Stomach smooth muscle (tissue), 2 donors: ENCODE measurements around the gene CRTAC1.

Experiments used
- H3K27ac ChIP-seq: one replicate; pipeline ENCODE4 v1.7.0; 2013; ENCODE audit warnings: mild to moderate bottlenecking, low read length, inconsistent platforms
- H3K27me3 ChIP-seq, 2 donors: one replicate each; pipeline ENCODE4 v1.7.0; 2013; ENCODE audit warnings: low read length in 2 of 2; ENCODE audit not compliant: insufficient read depth in 2 of 2, control insufficient read depth in 1 of 2
- H3K36me3 ChIP-seq, 2 donors: one replicate each; pipeline ENCODE4 v1.7.0; 2013; ENCODE audit warnings: low read length in 2 of 2; ENCODE audit not compliant: control insufficient read depth in 2 of 2, insufficient read depth in 2 of 2
- H3K4me1 ChIP-seq: one replicate; pipeline ENCODE4 v1.7.0; 2013; ENCODE audit warnings: low read length; ENCODE audit not compliant: control insufficient read depth, insufficient read depth
- H3K4me3 ChIP-seq, 2 donors: one replicate each; pipeline ENCODE4 v1.7.0; 2013; ENCODE audit warnings: low read length in 2 of 2
- H3K9ac ChIP-seq, 2 donors: one replicate each; pipeline ENCODE4 v1.7.0; 2013; ENCODE audit warnings: low read length in 2 of 2, mild to moderate bottlenecking in 1 of 2
- H3K9me3 ChIP-seq, 2 donors: one replicate each; pipeline ENCODE4 v1.7.0; 2013; ENCODE audit warnings: low read length in 2 of 2; ENCODE audit not compliant: control insufficient read depth in 2 of 2
- donor health status: healthy.
- donor health status: Pancreatic carcinoma.

The CRTAC1 gene

DNA sequence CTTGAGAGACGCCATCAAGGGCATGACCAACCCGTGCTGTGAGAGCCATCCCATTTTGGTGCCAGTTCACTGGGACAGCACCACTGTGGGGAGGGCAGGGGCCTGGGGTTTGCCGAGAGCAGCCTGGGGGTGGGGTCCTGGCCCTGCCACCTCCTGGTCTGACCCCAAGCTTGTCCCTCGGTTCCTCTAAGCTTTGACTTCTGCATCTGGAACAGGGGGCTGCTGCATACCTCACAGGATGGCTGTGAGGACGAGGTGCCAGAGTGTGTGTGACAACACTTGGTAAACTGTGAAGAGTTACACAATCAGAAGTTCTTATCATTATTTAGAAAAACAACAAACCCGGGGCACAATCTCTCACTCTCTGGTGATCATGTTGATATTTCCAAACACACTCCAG is 89.9 kb downstream of the CRTAC1 start:
- Histone ChIP-seq H3K36me3 (no peaks in the 10 kb centered on the region), H3K27me3 (peaks cover 4 to 11% of the 10 kb centered on the region in 2 donors), H3K27ac (no peak overlapping the region), H3K9me3 (peaks cover 4 to 5% of the 10 kb centered on the region in 2 donors), H3K9ac (no peak overlapping the region), H3K4me1 (no peaks in the 10 kb centered on the region), H3K4me3 (no peak overlapping the region)

DNA sequence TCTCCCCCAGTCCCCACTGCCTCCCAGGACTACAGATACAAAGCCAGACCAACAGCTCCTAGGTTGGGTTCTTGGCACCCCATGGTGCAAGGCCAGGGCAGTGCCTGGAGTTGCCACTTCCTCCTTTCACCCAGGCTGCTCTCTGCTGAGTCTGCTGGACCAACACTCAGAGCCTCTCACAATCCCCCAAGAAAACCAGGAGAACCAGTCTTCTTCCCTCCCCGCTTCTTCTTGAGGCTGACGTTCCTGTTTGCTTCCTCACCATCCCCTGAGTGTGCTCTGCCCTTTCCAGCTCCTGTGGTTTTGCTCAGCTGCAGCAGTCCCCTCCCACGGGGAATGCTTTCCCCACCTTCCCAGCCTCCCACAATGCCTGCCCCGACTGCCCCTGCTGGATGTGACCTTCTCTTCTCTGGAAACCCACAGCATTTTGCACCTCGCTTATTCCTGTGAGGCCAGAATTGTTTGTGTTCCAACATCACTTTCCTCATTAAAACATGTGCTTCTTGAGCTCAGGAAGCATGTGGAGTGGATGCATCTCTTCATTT is 90.9 kb downstream of the CRTAC1 start:
- H3K4me1 ChIP-seq = no peaks in the 10 kb centered on the region
- H3K27me3 ChIP-seq = peaks cover 4 to 13% of the 10 kb centered on the region in 2 donors
- H3K4me3 ChIP-seq = no peak overlapping the region
- no peak overlapping the region for H3K9ac ChIP-seq
- no peaks in the 10 kb centered on the region for H3K36me3 ChIP-seq
- H3K9me3 ChIP-seq = peaks cover 0 to 2% of the 10 kb centered on the region in 2 donors
- no peak overlapping the region for H3K27ac ChIP-seq

DNA sequence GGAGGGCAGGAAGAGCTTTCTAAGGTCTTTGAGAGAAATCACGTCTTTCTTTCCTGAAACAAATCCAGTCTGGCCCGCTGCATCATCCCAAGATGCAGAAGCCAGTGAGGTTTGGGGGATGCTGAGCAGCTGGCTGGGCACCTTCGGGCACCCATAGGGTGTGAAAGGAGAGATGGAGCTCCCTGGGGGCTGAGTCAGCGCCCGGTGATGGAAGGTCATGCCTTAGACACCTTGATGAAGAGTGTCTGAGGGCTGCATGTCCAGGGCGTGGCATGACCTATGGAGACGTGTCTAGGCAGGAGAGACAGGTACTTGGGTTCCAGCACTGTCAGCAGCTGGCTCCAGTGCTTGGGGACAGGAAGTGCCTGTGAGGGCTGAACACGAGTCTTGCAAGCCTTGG is 92.5 kb downstream of the CRTAC1 start:
- Histone ChIP-seq H3K4me1 (no peaks in the 10 kb centered on the region), H3K27me3 (peaks cover 4 to 13% of the 10 kb centered on the region in 2 donors), H3K27ac (no peak overlapping the region), H3K4me3 (no peak overlapping the region), H3K9me3 (no peaks in the 10 kb centered on the region), H3K9ac (no peak overlapping the region), H3K36me3 (no peaks in the 10 kb centered on the region)

DNA sequence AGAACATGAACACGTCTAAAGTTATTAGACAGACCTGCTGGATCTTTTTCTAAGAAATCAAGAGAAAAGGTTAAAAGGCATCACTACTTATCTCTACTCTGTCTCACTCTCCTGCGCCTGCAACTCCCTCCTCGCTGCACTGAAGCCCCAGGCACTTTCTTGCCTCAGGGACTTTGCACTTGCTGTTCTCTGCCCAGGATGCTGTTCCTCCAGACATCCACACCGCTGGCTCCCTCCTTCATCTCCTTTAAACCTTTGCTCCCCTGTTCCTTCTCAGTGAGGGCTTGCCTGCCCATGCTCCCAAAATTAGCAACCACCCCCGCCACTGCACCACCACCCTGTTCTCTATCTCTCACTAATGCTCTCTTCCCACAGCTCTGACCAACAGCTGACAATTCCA is 93.4 kb downstream of the CRTAC1 start:
- Histone ChIP-seq H3K27ac (no peak overlapping the region), H3K4me1 (no peaks in the 10 kb centered on the region), H3K9ac (no peak overlapping the region), H3K4me3 (no peak overlapping the region), H3K36me3 (no peaks in the 10 kb centered on the region), H3K9me3 (no peaks in the 10 kb centered on the region), H3K27me3 (peaks cover 4 to 13% of the 10 kb centered on the region in 2 donors)

DNA sequence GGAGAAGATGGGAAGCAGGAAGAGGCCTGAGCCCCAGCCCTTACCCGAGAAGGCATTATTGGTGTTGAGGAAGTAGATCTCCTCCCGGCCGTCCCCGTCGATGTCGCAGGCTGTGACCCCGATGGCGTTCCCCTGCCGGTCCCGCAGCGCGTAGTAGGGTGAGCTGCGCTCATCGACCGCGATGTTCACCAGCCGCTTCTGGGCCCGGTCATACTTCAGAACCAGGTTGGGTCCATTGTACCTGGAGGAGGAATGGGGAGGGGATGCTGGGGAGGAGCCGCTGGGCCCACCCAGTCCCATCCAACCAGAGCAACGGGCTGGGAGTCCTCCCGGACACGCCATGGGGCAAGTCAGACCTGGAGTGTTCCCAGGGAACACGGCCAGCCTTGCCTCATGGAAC is 94.3 kb downstream of the CRTAC1 start:
- H3K36me3 ChIP-seq = no peaks in the 10 kb centered on the region
- peaks cover 0 to 11% of the 10 kb centered on the region in 2 donors for H3K27me3 ChIP-seq
- no peaks in the 10 kb centered on the region for H3K4me1 ChIP-seq
- no peaks in the 10 kb centered on the region for H3K9me3 ChIP-seq
- no peak overlapping the region for H3K9ac ChIP-seq
- no peak overlapping the region for H3K4me3 ChIP-seq
- no peak overlapping the region for H3K27ac ChIP-seq

DNA sequence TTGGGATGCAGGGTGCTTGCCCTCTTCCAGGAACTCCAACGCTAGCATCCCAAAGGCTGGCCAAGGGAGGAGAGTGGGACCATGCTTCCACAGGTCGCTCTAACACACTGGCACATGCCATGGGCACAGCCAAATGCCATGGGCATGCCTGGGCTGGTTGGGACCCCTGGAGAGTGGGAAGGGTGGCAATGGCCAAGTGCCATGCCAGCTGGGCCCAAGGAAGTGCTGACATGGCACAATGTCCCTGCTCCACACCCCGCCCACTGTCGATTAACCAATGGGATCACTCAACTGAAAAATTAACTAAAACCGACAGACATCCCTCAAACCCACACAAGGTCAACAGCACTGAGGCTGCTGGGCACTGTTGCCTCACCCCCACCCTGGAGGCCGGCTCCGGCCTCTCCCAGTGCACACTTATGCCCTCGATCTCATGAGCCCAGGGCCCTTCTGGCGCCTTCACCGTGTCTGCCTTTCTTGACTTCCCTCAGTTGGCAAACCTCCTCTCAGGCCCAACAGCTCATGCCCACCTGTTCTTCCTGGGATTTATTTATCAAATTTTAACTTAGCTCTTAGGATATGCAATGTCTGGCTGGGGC is 97.4 kb downstream of the CRTAC1 start:
- H3K27ac ChIP-seq = no peak overlapping the region
- H3K4me1 ChIP-seq = no peaks in the 10 kb centered on the region
- no peak overlapping the region for H3K4me3 ChIP-seq
- no peak overlapping the region for H3K9ac ChIP-seq
- no peaks in the 10 kb centered on the region for H3K9me3 ChIP-seq
- peaks cover 0 to 5% of the 10 kb centered on the region in 2 donors for H3K27me3 ChIP-seq
- H3K36me3 ChIP-seq = no peaks in the 10 kb centered on the region

DNA sequence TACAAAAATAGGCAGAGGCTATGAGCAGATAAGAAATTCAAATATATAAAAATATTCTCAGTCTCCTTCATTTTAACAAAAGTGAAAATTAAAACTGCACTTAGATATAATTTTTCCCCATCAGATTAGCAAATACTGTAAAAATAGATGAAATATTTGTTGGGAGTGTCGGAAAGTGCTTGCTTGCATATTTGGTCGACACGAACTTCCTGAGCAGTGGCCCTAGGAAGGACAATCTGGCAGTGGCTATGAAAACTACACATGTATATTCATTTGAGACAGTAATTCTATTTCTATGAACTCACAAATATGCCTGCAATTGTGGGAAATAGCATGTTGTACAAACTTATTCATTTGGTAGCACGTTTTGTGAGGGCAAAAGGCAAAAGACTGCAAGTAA is 99.4 kb downstream of the CRTAC1 start:
- Histone ChIP-seq H3K36me3 (no peaks in the 10 kb centered on the region), H3K27ac (no peak overlapping the region), H3K4me1 (no peaks in the 10 kb centered on the region), H3K9ac (no peak overlapping the region), H3K27me3 (peaks cover 0 to 8% of the 10 kb centered on the region in 2 donors), H3K4me3 (no peak overlapping the region), H3K9me3 (no peaks in the 10 kb centered on the region)

DNA sequence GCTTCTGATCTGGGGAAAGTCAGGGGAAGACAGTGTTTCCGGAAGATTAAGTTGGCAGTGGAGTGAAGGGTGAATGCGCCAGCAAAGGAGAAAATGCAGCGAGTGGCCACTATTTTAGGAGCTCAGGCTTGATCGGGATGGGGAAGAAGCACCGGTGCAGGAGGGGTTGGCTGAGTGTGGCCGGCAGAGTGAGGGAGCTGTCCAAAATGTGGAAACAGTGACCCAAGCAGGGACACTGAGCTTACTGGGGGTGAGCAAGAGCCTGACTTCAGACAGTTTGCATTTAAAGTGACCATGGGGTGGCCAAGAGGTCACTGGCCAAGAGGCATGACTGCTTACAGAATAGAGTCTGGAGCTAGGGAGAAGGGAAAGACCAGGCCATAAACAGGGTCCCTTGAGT is 101.5 kb downstream of the CRTAC1 start:
- Histone ChIP-seq H3K9ac (no peak overlapping the region), H3K4me1 (no peaks in the 10 kb centered on the region), H3K27ac (no peak overlapping the region), H3K27me3 (peaks cover 0 to 11% of the 10 kb centered on the region in 2 donors), H3K36me3 (no peaks in the 10 kb centered on the region), H3K9me3 (no peaks in the 10 kb centered on the region), H3K4me3 (no peak overlapping the region)

DNA sequence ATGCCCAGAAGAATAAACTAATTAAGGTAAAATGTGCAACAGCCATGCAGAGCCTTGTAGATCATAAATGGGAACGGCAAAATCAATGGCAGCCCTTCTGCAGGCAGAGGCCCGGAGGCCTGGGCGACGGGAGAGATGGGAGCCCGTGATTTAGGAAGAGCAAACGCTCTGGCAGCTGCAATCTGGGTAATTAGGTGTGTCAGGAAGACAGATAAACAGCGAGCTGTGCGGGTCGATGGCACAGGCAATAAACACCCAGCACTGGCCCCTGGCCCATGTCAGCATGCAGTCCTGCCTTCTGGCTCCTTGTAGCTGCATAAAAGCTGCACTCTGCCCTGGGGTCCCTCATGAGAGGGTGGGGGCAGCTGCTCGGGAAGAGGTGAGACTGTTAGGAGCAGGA is 102.8 kb downstream of the CRTAC1 start:
- no peak overlapping the region for H3K9ac ChIP-seq
- H3K27me3 ChIP-seq = peaks cover 0 to 15% of the 10 kb centered on the region in 2 donors
- H3K27ac ChIP-seq = no peak overlapping the region
- no peaks in the 10 kb centered on the region for H3K36me3 ChIP-seq
- H3K4me3 ChIP-seq = no peak overlapping the region
- H3K4me1 ChIP-seq = no peaks in the 10 kb centered on the region
- H3K9me3 ChIP-seq = no peaks in the 10 kb centered on the region

DNA sequence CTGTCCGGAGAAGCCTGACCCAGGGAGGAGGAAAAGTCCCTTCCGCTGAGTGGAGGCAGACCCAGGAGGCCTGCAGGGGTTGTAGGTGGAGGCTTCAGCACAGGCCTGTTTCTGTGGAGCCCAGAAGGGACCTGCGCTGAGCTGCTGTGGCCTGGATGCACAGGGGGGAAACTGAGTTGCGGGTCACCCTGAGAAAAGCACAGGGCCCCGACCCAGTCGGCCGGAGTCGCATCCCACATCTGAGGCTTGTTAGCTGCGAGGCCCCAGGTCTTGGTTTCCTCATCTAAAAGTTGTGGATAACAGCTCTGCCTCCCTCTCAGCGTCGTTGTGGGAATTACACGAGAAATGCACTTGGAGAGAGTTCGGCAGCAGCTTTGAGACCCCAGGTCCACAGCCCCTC is 104.4 kb downstream of the CRTAC1 start:
- Histone ChIP-seq H3K27me3 (peaks cover 0 to 15% of the 10 kb centered on the region in 2 donors), H3K27ac (no peak overlapping the region), H3K36me3 (no peaks in the 10 kb centered on the region), H3K4me3 (no peak overlapping the region), H3K9me3 (no peaks in the 10 kb centered on the region), H3K4me1 (peaks cover 13% of the 10 kb centered on the region), H3K9ac (no peak overlapping the region)

DNA sequence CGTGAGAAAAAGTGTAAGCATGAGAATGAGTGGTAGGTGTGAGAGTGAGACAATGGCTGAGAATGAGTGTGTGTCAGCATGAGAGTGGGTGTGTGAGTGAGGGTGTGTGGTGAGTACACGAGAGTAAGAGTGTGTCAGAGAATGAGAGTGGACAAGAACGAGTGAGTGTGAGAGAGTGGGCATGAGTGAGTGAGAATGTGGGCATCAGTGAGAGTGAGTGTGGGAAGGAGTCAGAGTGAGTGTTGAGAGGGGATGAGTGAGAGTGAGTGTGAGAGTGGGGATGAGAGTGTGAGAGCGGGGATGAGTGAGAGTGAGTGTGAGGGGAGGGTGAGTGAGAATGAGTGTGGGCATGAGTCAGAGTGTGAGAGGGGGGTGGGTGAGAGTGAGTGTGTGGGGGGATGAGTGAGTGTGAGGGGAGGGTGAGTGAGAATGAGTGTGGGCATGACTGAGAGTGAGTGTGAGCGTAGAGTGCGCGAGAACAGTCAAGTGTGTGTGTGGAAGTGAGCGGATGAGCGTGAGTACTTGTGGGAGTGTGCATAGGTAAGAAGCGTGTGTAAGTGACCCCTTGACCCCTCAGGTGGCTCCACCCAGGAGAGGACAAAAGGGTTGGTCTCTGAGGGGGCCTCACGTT is 105.0 kb downstream of the CRTAC1 start:
- Histone ChIP-seq H3K36me3 (no peaks in the 10 kb centered on the region), H3K4me3 (no peak overlapping the region), H3K4me1 (peaks cover 13% of the 10 kb centered on the region), H3K9ac (no peak overlapping the region), H3K27ac (no peak overlapping the region), H3K9me3 (no peaks in the 10 kb centered on the region), H3K27me3 (peaks cover 0 to 17% of the 10 kb centered on the region in 2 donors)
